Heart left ventricle (tissue), 16 donors: ENCODE data around the gene MYD88. TPM values are rescaled to one million over a fixed set of nuclear protein-coding genes. Genes with fewer than 3 reads are reported as not detected.

ENCODE experiments used
- ATAC-seq, 4 donors: fragments of 200-7000 bp; cut with Tn5 transposase; one replicate each; pipeline ENCODE4 v1.9.1; 2020 to 2022; ENCODE audit warnings: moderate library complexity in 4 of 4, mild to moderate bottlenecking in 3 of 4, moderate number of reproducible peaks in 1 of 4
- DNase-seq, 5 donors: peaks; one replicate each; pipeline ENCODE4 v3.0.0-alpha.2; 2020
- H3K27ac ChIP-seq, 12 donors: fragments of 200-600 bp; sonication (generic) in 4 of 12; one replicate each; pipeline versions ENCODE4 v1.5.0 to v1.8.0; 2016 to 2022; ENCODE audit warnings: mild to moderate bottlenecking in 2 of 12
- H3K27me3 ChIP-seq, 9 donors: fragments of 200-600 bp; sonication (generic) in 2 of 9; one replicate each; pipeline versions ENCODE4 v1.5.1 to v1.8.0; 2016 to 2022; ENCODE audit warnings: mild to moderate bottlenecking in 3 of 9
- H3K36me3 ChIP-seq, 9 donors: fragments of 200-600 bp; sonication (generic) in 2 of 9; one replicate each; pipeline versions ENCODE4 v1.5.0 to v1.8.0; 2018 to 2022; ENCODE audit warnings: mild to moderate bottlenecking in 2 of 9
- H3K4me1 ChIP-seq, 12 donors: fragments of 200-600 bp; sonication (generic) in 4 of 12; one replicate each; pipeline versions ENCODE4 v1.5.0 to v1.8.0; 2016 to 2022; ENCODE audit warnings: mild to moderate bottlenecking in 3 of 12
- H3K4me3 ChIP-seq, 12 donors: fragments of 200-600 bp; sonication (generic) in 4 of 12; one replicate each; pipeline versions ENCODE4 v1.5.0 to v1.8.0; 2017 to 2022; ENCODE audit warnings: mild to moderate bottlenecking in 9 of 12, moderate library complexity in 4 of 12
- H3K9me3 ChIP-seq, 12 donors: fragments of 200-600 bp; sonication (generic) in 4 of 12; one replicate each; pipeline versions ENCODE4 v1.5.0 to v1.8.0; 2016 to 2022; ENCODE audit warnings: mild to moderate bottlenecking in 1 of 12
- CTCF ChIP-seq, 12 donors: fragments of 200-600 bp; sonication (generic) in 4 of 12; IDR thresholded peaks; one replicate each; pipeline versions ENCODE4 v1.5.0 to v1.8.0; 2018 to 2022; ENCODE audit warnings: antibody characterized with exemption in 12 of 12, mild to moderate bottlenecking in 5 of 12
- POLR2A ChIP-seq, 2 donors: fragments of 450-650 bp; IDR thresholded peaks; one replicate each; pipeline ENCODE4 v1.6.1; 2017; ENCODE audit warnings: antibody characterized with exemption in 2 of 2, mild to moderate bottlenecking in 2 of 2, moderate library complexity in 2 of 2
- WGBS, 4 donors: extraction: QIAGEN DNeasy Blood & Tissue Kit in 2 of 4; methylation state at CpG; one replicate each; pipeline versions ENCODE4 v1.1.5 to v1.1.7; 2013 to 2018; 5-methylcytosine and 5-hydroxymethylcytosine counted together
- intact Hi-C, 10 donors: fragments of 100-400 bp; cut with DNase I; formaldehyde crosslinking; loops; one replicate each; pipeline versions ENCODE4 v1.11.1 to v1.14.2; 2022
- polyA plus RNA-seq, 2 donors: library from polyadenylated mRNA; stranded (reverse); fragments of 200-250 nt; gene quantifications; one replicate each; pipeline ENCODE4 v1.2.3, GENCODE V29; 2013
- total RNA-seq, 9 donors: library from RNA; depleted of rRNA in 2 of 9; stranded (reverse); fragments of >200 nt in 2 of 9; fragmentation: NEBNext Ultra II Directional in 3 of 9; extraction: Animal tissue kit (Norgen Biotek cat#: 25700) in 3 of 9; gene quantifications; one replicate each; pipeline versions ENCODE4 v1.1.0 to v1.2.4, GENCODE V29; 2016 to 2023
- donor health status: ischemic (EF 13 %, LVEDD 7.1; RV severe dilation, severe dysfunction).
- donor health status: healthy with polysubstance abuse.
- donor health status: DM: no; HTN: yes; CAD: no.
- donor health status: DM: no; HTN: no; CAD: no.
- donor health status: ischemic (EF 25% LVEDD 6.9; RV normal size, moderate dysfunction).
- donor health status: ischemic (EF 25% LVEDD 5.7; RV mildly dilated, moderate dysfunction).
- donor health status: healthy.
- donor health status: DM: yes; HTN: yes; CAD: no.
- donor health status: ischemic (EF 35%, LVEDD 5.7; RV mildly dilated, moderate dysfunction).
- donor health status: nonischemic (EF 11% LVEDD 7.7; RV severe dilation, severe dysfunction).
- donor health status: DM: yes; HTN: yes; CAD: no.
- donor health status: PGD.
- donor health status: ischemic (EF 29% LVEDD 5.4; RV normal size, mild dysfunction).
- donor health status: nonischemic (EF 23%, LVEDD 6.1; RV moderate dilation, normal function).

The MYD88 gene
- total and polyA plus RNA-seq, 11 donors, result 3.7 to 47.2 (median 8.2) TPM

DNA sequence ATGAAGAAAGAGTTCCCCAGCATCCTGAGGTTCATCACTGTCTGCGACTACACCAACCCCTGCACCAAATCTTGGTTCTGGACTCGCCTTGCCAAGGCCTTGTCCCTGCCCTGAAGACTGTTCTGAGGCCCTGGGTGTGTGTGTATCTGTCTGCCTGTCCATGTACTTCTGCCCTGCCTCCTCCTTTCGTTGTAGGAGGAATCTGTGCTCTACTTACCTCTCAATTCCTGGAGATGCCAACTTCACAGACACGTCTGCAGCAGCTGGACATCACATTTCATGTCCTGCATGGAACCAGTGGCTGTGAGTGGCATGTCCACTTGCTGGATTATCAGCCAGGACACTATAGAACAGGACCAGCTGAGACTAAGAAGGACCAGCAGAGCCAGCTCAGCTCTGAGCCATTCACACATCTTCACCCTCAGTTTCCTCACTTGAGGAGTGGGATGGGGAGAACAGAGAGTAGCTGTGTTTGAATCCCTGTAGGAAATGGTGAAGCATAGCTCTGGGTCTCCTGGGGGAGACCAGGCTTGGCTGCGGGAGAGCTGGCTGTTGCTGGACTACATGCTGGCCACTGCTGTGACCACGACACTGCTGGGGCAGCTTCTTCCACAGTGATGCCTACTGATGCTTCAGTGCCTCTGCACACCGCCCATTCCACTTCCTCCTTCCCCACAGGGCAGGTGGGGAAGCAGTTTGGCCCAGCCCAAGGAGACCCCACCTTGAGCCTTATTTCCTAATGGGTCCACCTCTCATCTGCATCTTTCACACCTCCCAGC lies 2.9 kb downstream of the MYD88 start:
- ATAC-seq (no peak), DNase-seq (no peak)
- Histone ChIP-seq H3K4me3 (peak overlapping the region in 1 of 12 donors; percentile 98), H3K27ac (no peak overlapping the region), H3K9me3 (peaks cover 0 to 6% (median 0%) of the 10 kb centered on the region in 12 donors), H3K4me1 (peaks cover 0 to 43% (median 15%) of the 10 kb centered on the region in 12 donors), H3K36me3 (peaks cover 0 to 26% (median 0%) of the 10 kb centered on the region in 9 donors), H3K27me3 (no peaks in the 10 kb centered on the region)
- TF ChIP-seq POLR2A (IDR thresholded peaks at IDR 0.05) (no peak), CTCF (IDR thresholded peaks at IDR 0.05) (no peak)
- intact Hi-C loops, result loop anchor here in 1 of 10 donors (10.0 kb wide), 1 partner anchor 93 kb away; no protein-coding TSS in a partner anchor
- WGBS, 4 donors, result 91 to 97% (median 95%) methylated on average over 6 to 7 of the region's 7 CpGs

- peaks cover 0 to 10% (median 2%) of the 10 kb centered on the region in 12 donors for H3K9me3 ChIP-seq
- WGBS, 4 donors, result 92 to 100% (median 95%) methylated on average over 2 of the region's 2 CpGs
- no peak for ATAC-seq
- no peaks in the 10 kb centered on the region for H3K27me3 ChIP-seq
- intact Hi-C loops, result loop anchor here in 1 of 10 donors (10.0 kb wide), 1 partner anchor 93 kb away; no protein-coding TSS in a partner anchor
- H3K4me1 ChIP-seq, result peaks cover 0 to 43% (median 15%) of the 10 kb centered on the region in 12 donors
- H3K27ac ChIP-seq, result no peak overlapping the region
- peaks cover 0 to 26% (median 0%) of the 10 kb centered on the region in 9 donors for H3K36me3 ChIP-seq
- no peak for TF ChIP-seq POLR2A (IDR thresholded peaks at IDR 0.05)
- TF ChIP-seq CTCF (IDR thresholded peaks at IDR 0.05), result no peak
- H3K4me3 ChIP-seq, result no peak overlapping the region
- no peak for DNase-seq
These were observed 3.5 kb downstream of the MYD88 start for GRCh38 chr3:38141952-38142273.

DNA sequence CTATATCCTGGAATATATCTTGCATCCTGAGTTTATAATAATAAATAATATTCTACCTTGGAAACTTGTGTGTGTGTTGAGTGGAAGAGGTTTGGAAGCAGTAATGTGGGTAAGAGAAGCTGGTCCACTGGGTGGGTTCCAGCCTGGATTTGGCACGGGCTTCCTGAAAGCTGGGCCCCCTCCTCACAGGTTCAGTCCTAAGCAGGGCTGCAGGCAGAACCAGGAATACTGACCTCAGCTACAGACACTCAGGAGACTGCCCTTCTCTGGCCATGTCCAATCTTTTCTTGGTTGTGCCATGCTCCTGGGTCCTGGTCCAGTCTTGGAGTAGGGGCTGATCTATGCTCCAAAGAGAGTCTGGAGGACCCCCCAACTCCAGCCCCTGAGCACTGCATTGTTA lies 4.5 kb downstream of the MYD88 start:
- ATAC-seq (no peak), DNase-seq (no peak)
- peaks cover 0 to 18% (median 5%) of the 10 kb centered on the region in 12 donors for H3K9me3 ChIP-seq
- 73 to 88% (median 83%) methylated on average over 1 of the region's 1 CpG for WGBS, 4 donors
- peaks cover 0 to 26% (median 0%) of the 10 kb centered on the region in 9 donors for H3K36me3 ChIP-seq
- H3K27me3 ChIP-seq, result no peaks in the 10 kb centered on the region
- no peak overlapping the region for H3K4me3 ChIP-seq
- peaks cover 0 to 42% (median 12%) of the 10 kb centered on the region in 12 donors for H3K4me1 ChIP-seq
- TF ChIP-seq CTCF (IDR thresholded peaks at IDR 0.05) (no peak), POLR2A (IDR thresholded peaks at IDR 0.05) (no peak)
- peak overlapping the region in 1 of 12 donors; percentile 9 for H3K27ac ChIP-seq
- intact Hi-C loops, result loop anchor here in 1 of 10 donors (10.0 kb wide), 1 partner anchor 92 kb away; no protein-coding TSS in a partner anchor

GRCh38 chr3:38143511-38143910 lies 5.0 kb downstream of the MYD88 start:
- DNase-seq (no peak), ATAC-seq (no peak)
- Histone ChIP-seq H3K9me3 (peaks cover 0 to 18% (median 5%) of the 10 kb centered on the region in 12 donors), H3K27me3 (no peaks in the 10 kb centered on the region), H3K4me1 (peaks cover 0 to 42% (median 10%) of the 10 kb centered on the region in 12 donors), H3K4me3 (no peak overlapping the region), H3K27ac (peak overlapping the region in 1 of 12 donors; percentile 9), H3K36me3 (peaks cover 0 to 26% (median 0%) of the 10 kb centered on the region in 9 donors)
- intact Hi-C loops, result loop anchor here in 1 of 10 donors (10.0 kb wide), 1 partner anchor 91 kb away; no protein-coding TSS in a partner anchor
- no peak for TF ChIP-seq POLR2A (IDR thresholded peaks at IDR 0.05)
- TF ChIP-seq CTCF (IDR thresholded peaks at IDR 0.05), result no peak
- WGBS, 4 donors, result 58 to 77% (median 65%) methylated on average over 3 of the region's 3 CpGs
